SK-N-SH (cell line): ENCODE data around the gene PLA2G2F.

Experiments used
- EZH2phosphoT487 ChIP-seq: fragments of 200-600 bp; sonication (generic); IDR thresholded peaks from 2 replicates; pipeline ENCODE4 v1.6.1; 2017; ENCODE audit warnings: low read depth, mixed run types, mild to moderate bottlenecking, antibody characterized with exemption, moderate library complexity, borderline replicate concordance
- GABPA ChIP-seq: IDR thresholded peaks from 2 replicates; pipeline ENCODE4 v1.4.0; 2012; ENCODE audit warnings: low read depth, mild to moderate bottlenecking
- TCF12 ChIP-seq: IDR thresholded peaks from 2 replicates; pipeline ENCODE4 v1.4.0; 2012
- TF ChIP-seq, protein P1 (sequence below): fragments of 200-600 bp; sonication (generic); IDR thresholded peaks from 2 replicates; pipeline ENCODE4 v1.6.1; 2017; ENCODE audit warnings: antibody characterized with exemption, mild to moderate bottlenecking, moderate library complexity

DNA sequence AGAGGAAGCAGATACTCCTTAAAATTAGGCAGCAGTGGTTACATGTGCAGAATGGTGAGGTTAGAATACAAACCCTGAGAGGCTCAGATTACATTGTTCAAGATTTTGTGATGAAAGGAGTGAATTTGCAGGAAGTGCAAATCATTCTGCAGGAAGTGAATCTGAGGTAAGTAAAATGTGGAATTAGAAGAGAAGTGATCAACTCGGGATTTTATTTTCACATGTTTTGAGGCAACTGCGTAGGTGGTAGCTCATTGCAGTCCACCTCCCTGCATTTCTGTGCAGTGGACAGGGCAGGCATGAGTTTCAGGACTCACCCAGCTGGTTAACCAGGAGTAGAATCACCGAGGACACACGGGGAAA lies 49.3 kb downstream of the PLA2G2F start:
- TF ChIP-seq EZH2phosphoT487 (no peak), GABPA (no peak), TCF12 (no peak)
- TF ChIP-seq, protein P1, sequence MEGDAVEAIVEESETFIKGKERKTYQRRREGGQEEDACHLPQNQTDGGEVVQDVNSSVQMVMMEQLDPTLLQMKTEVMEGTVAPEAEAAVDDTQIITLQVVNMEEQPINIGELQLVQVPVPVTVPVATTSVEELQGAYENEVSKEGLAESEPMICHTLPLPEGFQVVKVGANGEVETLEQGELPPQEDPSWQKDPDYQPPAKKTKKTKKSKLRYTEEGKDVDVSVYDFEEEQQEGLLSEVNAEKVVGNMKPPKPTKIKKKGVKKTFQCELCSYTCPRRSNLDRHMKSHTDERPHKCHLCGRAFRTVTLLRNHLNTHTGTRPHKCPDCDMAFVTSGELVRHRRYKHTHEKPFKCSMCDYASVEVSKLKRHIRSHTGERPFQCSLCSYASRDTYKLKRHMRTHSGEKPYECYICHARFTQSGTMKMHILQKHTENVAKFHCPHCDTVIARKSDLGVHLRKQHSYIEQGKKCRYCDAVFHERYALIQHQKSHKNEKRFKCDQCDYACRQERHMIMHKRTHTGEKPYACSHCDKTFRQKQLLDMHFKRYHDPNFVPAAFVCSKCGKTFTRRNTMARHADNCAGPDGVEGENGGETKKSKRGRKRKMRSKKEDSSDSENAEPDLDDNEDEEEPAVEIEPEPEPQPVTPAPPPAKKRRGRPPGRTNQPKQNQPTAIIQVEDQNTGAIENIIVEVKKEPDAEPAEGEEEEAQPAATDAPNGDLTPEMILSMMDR = no peak
